Mesendoderm (in vitro differentiated cells): ENCODE results near the gene ABHD6.

Experiments used
- DNase-seq: peaks from one replicate; pipeline ENCODE4 v3.0.0; 2013
- H2AK5ac ChIP-seq: 2 replicates; pipeline ENCODE4 v1.6.1; 2013; ENCODE audit warnings: low read length, inconsistent platforms
- H2BK120ac ChIP-seq: 2 replicates; pipeline ENCODE4 v1.6.1; 2013; ENCODE audit warnings: low read depth, mild to moderate bottlenecking, low read length, moderate library complexity, mixed read lengths
- H2BK15ac ChIP-seq: replicated peaks from 2 replicates; pipeline ENCODE4 v1.6.1; 2013; ENCODE audit warnings: low read depth, mild to moderate bottlenecking, moderate library complexity
- H2BK5ac ChIP-seq: 2 replicates; pipeline ENCODE4 v1.6.1; 2013; ENCODE audit warnings: low read length, inconsistent platforms
- H3K18ac ChIP-seq: 2 replicates; pipeline ENCODE4 v1.6.1; 2013; ENCODE audit warnings: mild to moderate bottlenecking, low read length, mixed read lengths
- H3K23ac ChIP-seq: one replicate; pipeline ENCODE4 v1.6.1; 2013; ENCODE audit warnings: low read length
- H3K27ac ChIP-seq: 2 replicates; pipeline ENCODE4 v1.5.1; 2013; ENCODE audit warnings: low read depth, mild to moderate bottlenecking, inconsistent platforms, low read length, moderate library complexity
- H3K27me3 ChIP-seq: 2 replicates; pipeline ENCODE4 v1.6.1; 2013; ENCODE audit warnings: low read length, control low read depth, mild to moderate bottlenecking, inconsistent platforms; ENCODE audit not compliant: insufficient read depth, poor library complexity
- H3K36me3 ChIP-seq: 2 replicates; pipeline ENCODE4 v1.6.1; 2013; ENCODE audit warnings: low read length, inconsistent platforms; ENCODE audit not compliant: control insufficient read depth, insufficient read depth
- H3K4ac ChIP-seq: one replicate; pipeline ENCODE4 v1.6.1; 2013; ENCODE audit warnings: low read depth, mild to moderate bottlenecking, low read length, moderate library complexity
- H3K4me1 ChIP-seq: 2 replicates; pipeline ENCODE4 v1.6.1; 2013; ENCODE audit warnings: low read depth, low read length, inconsistent platforms; ENCODE audit not compliant: control insufficient read depth
- H3K4me2 ChIP-seq: 2 replicates; pipeline ENCODE4 v1.6.1; 2013; ENCODE audit warnings: low read length
- H3K4me3 ChIP-seq: 2 replicates; pipeline ENCODE4 v1.5.1; 2013; ENCODE audit warnings: mild to moderate bottlenecking, low read length
- H3K56ac ChIP-seq: one replicate; pipeline ENCODE4 v1.6.1; 2013; ENCODE audit warnings: low read length
- H3K79me1 ChIP-seq: 2 replicates; pipeline ENCODE4 v1.6.1; 2013; ENCODE audit warnings: low read length, inconsistent platforms
- H3K79me2 ChIP-seq: 2 replicates; pipeline ENCODE4 v1.6.1; 2013; ENCODE audit warnings: mild to moderate bottlenecking, low read length; ENCODE audit not compliant: control insufficient read depth, insufficient read depth
- H3K9ac ChIP-seq: 2 replicates; pipeline ENCODE4 v1.6.1; 2013; ENCODE audit warnings: low read length, inconsistent platforms
- H4K5ac ChIP-seq: one replicate; pipeline ENCODE4 v1.6.1; 2013; ENCODE audit warnings: low read length
- H4K8ac ChIP-seq: one replicate; pipeline ENCODE4 v1.6.1; 2013; ENCODE audit warnings: low read depth, mild to moderate bottlenecking, control low read depth, low read length, moderate library complexity
- WGBS: extraction: QIAGEN DNeasy Blood & Tissue Kit; methylation state at CpG from one replicate; pipeline ENCODE4 v1.1.7; 2013; ENCODE audit warnings: low lambda C conversion rate, missing lambda C conversion rate; ENCODE audit not compliant: insufficient coverage; ENCODE audit errors: extremely low coverage; 5-methylcytosine and 5-hydroxymethylcytosine counted together

ABHD6 gene

DNA sequence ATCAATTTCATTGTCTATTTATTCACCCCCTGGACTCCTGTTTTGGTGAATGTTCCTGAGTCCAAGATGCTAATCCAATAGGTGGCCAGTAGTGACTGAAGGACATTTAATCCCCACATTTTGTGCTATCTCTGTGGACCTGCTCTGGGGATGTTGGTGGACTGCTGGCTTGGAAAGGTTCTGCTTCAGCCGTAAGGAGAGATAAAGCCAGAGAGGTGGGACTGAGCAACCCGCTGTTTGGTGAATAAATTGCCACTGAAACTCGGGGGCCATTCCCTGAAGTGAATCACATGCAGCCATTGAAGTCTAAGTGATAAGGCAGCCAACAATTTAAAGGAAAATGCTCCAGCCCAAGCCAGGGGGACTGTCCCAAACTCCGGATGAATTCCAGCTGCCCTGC is 1.6 kb upstream of the ABHD6 start:
- Histone ChIP-seq H4K5ac (no peak overlapping the region), H2AK5ac (no peak overlapping the region), H3K36me3 (no peaks in the 10 kb centered on the region), H3K56ac (peak overlapping the region; percentile 37), H3K79me1 (no peaks in the 10 kb centered on the region), H2BK5ac (no peak overlapping the region), H4K8ac (no peak overlapping the region), H2BK15ac (no peak overlapping the region), H3K4me3 (no peak overlapping the region), H3K4me2 (no peak overlapping the region), H3K18ac (no peak overlapping the region), H3K9ac (no peak overlapping the region), H3K79me2 (no peaks in the 10 kb centered on the region), H3K23ac (no peak overlapping the region), H3K4ac (no peak overlapping the region), H3K27ac (no peak overlapping the region), H3K27me3 (no peaks in the 10 kb centered on the region), H3K4me1 (peaks cover 8% of the 10 kb centered on the region), H2BK120ac (no peak overlapping the region)
- no peak for DNase-seq
- WGBS = no CpG with 5 or more reads among the region's 4 CpGs

GRCh38 chr3:58236527-58237237 is 910 bp upstream of the ABHD6 start:
- Histone ChIP-seq H3K4me3 (peak overlapping the region; percentile 38), H3K4me2 (peak overlapping the region; percentile 77), H3K4me1 (peaks cover 8% of the 10 kb centered on the region), H3K79me1 (no peaks in the 10 kb centered on the region), H2BK15ac (no peak overlapping the region), H3K56ac (peak overlapping the region; percentile 85), H2AK5ac (no peak overlapping the region), H4K5ac (no peak overlapping the region), H3K27me3 (no peaks in the 10 kb centered on the region), H2BK5ac (no peak overlapping the region), H3K9ac (peak overlapping the region; percentile 70), H3K27ac (no peak overlapping the region), H3K18ac (peak overlapping the region; percentile 68), H3K79me2 (no peaks in the 10 kb centered on the region), H3K36me3 (no peaks in the 10 kb centered on the region), H3K23ac (no peak overlapping the region), H3K4ac (no peak overlapping the region), H4K8ac (no peak overlapping the region), H2BK120ac (no peak overlapping the region)
- DNase-seq = peak; percentile 41
- no CpG with 5 or more reads among the region's 24 CpGs for WGBS

GRCh38 chr3:58237941-58238681 is 519 bp downstream of the ABHD6 start:
- Histone ChIP-seq H4K5ac (no peak overlapping the region), H3K23ac (peak overlapping the region; percentile 20), H3K56ac (peak overlapping the region; percentile 56), H4K8ac (no peak overlapping the region), H3K36me3 (no peaks in the 10 kb centered on the region), H3K27ac (no peak overlapping the region), H3K4me3 (peak overlapping the region; percentile 56), H3K4me2 (peak overlapping the region; percentile 53), H2BK5ac (no peak overlapping the region), H3K18ac (peak overlapping the region; percentile 82), H2AK5ac (no peak overlapping the region), H3K4ac (no peak overlapping the region), H3K4me1 (peaks cover 8% of the 10 kb centered on the region), H2BK120ac (no peak overlapping the region), H3K9ac (peak overlapping the region; percentile 75), H3K27me3 (no peaks in the 10 kb centered on the region), H3K79me1 (no peaks in the 10 kb centered on the region), H3K79me2 (no peaks in the 10 kb centered on the region), H2BK15ac (no peak overlapping the region)
- no CpG with 5 or more reads among the region's 53 CpGs for WGBS
- DNase-seq = peak; percentile 49

DNA sequence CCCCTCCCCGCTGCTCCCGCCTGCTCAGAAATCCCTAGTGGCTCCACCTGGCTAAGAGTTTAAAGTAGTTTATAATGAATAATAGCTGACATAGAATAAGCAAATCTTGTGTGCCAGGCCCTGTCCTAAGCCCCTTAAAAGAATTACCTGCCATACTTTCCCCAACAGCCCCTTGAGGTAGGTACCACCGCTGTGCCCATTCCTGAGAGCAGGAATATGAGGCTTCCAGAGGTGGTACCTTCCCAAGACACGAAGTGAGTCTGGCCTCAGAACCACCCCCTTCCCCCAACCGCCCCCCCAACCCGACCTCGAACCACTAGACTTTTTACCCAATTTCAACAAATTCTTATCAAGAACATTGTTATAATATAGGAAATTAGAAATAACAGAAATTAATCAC is 1.2 kb downstream of the ABHD6 start:
- Histone ChIP-seq H3K18ac (no peak overlapping the region), H3K36me3 (no peaks in the 10 kb centered on the region), H3K9ac (no peak overlapping the region), H3K27me3 (no peaks in the 10 kb centered on the region), H3K4me3 (no peak overlapping the region), H3K23ac (no peak overlapping the region), H3K4me1 (peaks cover 8% of the 10 kb centered on the region), H2AK5ac (no peak overlapping the region), H2BK5ac (no peak overlapping the region), H3K56ac (no peak overlapping the region), H4K8ac (no peak overlapping the region), H2BK120ac (no peak overlapping the region), H3K4ac (no peak overlapping the region), H2BK15ac (no peak overlapping the region), H3K79me2 (no peaks in the 10 kb centered on the region), H3K79me1 (no peaks in the 10 kb centered on the region), H4K5ac (no peak overlapping the region), H3K27ac (no peak overlapping the region), H3K4me2 (peak overlapping the region; percentile 53)
- DNase-seq = no peak
- WGBS = no CpG with 5 or more reads among the region's 7 CpGs

- H3K4ac ChIP-seq = no peak overlapping the region
- H3K79me1 ChIP-seq = no peaks in the 10 kb centered on the region
- H3K27me3 ChIP-seq = no peaks in the 10 kb centered on the region
- H3K23ac ChIP-seq = no peak overlapping the region
- H3K36me3 ChIP-seq = no peaks in the 10 kb centered on the region
- H2AK5ac ChIP-seq = no peak overlapping the region
- peaks cover 4% of the 10 kb centered on the region for H3K4me1 ChIP-seq
- H3K27ac ChIP-seq = no peak overlapping the region
- no peak overlapping the region for H4K8ac ChIP-seq
- no peak overlapping the region for H3K9ac ChIP-seq
- WGBS = no CpG with 5 or more reads among the region's 4 CpGs
- H3K4me3 ChIP-seq = no peak overlapping the region
- no peaks in the 10 kb centered on the region for H3K79me2 ChIP-seq
- H3K18ac ChIP-seq = no peak overlapping the region
- no peak overlapping the region for H2BK120ac ChIP-seq
- H2BK15ac ChIP-seq = no peak overlapping the region
- no peak overlapping the region for H4K5ac ChIP-seq
- no peak for DNase-seq
- H3K4me2 ChIP-seq = no peak overlapping the region
- H3K56ac ChIP-seq = no peak overlapping the region
- H2BK5ac ChIP-seq = no peak overlapping the region
Measured at GRCh38 chr3:58241306-58242044, 3.9 kb downstream of the ABHD6 start.
